Glomerular endothelial cell (primary cell): ENCODE data around the gene ADGRV1. TPM values are rescaled to one million over a fixed set of nuclear protein-coding genes. Genes with fewer than 3 reads are reported as not detected.
A peak's percentile ranks its signal among the peaks of the same experiment; 100 is the strongest.

Source experiments
- DNase-seq: peaks from one replicate; pipeline ENCODE4 v3.0.0-alpha.2; 2011; ENCODE audit warnings: low read depth, low spot score; ENCODE audit errors: extremely low read depth
- total RNA-seq: library from RNA; depleted of rRNA; stranded (reverse); fragments of >200 nt; gene quantifications from 2 replicates; pipeline ENCODE4 v1.2.3, GENCODE V29; 2015

The ADGRV1 gene
- total RNA-seq, 1 donor from 2014 or later = 0.12 TPM

GRCh38 chr5:90865180-90865579 lies 306.6 kb downstream of the ADGRV1 start:
- no peak for DNase-seq

GRCh38 chr5:90866333-90866732 lies 307.7 kb downstream of the ADGRV1 start:
- DNase-seq = peak; percentile 39

- no peak for DNase-seq
These were observed 308.5 kb downstream of the ADGRV1 start for GRCh38 chr5:90866915-90867731.

GRCh38 chr5:90868799-90869198 lies 310.2 kb downstream of the ADGRV1 start:
- no peak for DNase-seq

GRCh38 chr5:90871391-90871991 lies 312.9 kb downstream of the ADGRV1 start:
- no peak for DNase-seq

- no peak for DNase-seq
These were observed 314.5 kb downstream of the ADGRV1 start for GRCh38 chr5:90873033-90873517.

- no peak for DNase-seq
These were observed 315.5 kb downstream of the ADGRV1 start for GRCh38 chr5:90874066-90874465.

- DNase-seq = no peak
These were observed 316.9 kb downstream of the ADGRV1 start for GRCh38 chr5:90875456-90875855.

- no peak for DNase-seq
These were observed 317.8 kb downstream of the ADGRV1 start for GRCh38 chr5:90876366-90876765.

- no peak for DNase-seq
These were observed 318.5 kb downstream of the ADGRV1 start for GRCh38 chr5:90877049-90877448.

GRCh38 chr5:90878081-90878480 lies 319.5 kb downstream of the ADGRV1 start:
- DNase-seq = peak; percentile 83

GRCh38 chr5:90878549-90879196 lies 320.1 kb downstream of the ADGRV1 start:
- DNase-seq = peak; percentile 91

- DNase-seq = no peak
These were observed 323.1 kb downstream of the ADGRV1 start for GRCh38 chr5:90881626-90882150.

- no peak for DNase-seq
These were observed 323.9 kb downstream of the ADGRV1 start for GRCh38 chr5:90882448-90882847.

GRCh38 chr5:90885180-90885868 lies 326.7 kb downstream of the ADGRV1 start:
- DNase-seq = no peak

- no peak for DNase-seq
These were observed 327.8 kb downstream of the ADGRV1 start for GRCh38 chr5:90886381-90886780.

- DNase-seq = no peak
These were observed 330.1 kb downstream of the ADGRV1 start for GRCh38 chr5:90888511-90889324.

- DNase-seq = no peak
These were observed 330.7 kb downstream of the ADGRV1 start for GRCh38 chr5:90889325-90889600.

- no peak for DNase-seq
These were observed 331.6 kb downstream of the ADGRV1 start for GRCh38 chr5:90890180-90890579.

GRCh38 chr5:90894866-90895420 lies 336.3 kb downstream of the ADGRV1 start:
- DNase-seq = no peak
